A549 (cell line): ENCODE results near the gene OR10G2. TPM values are rescaled to one million over a fixed set of nuclear protein-coding genes. Genes with fewer than 3 reads are reported as not detected.

ENCODE experiments used
- ATAC-seq, 2 experiments: fragments of 200-7000 bp in 1 of 2; fragments of >200 bp in 1 of 2; cut with Nextera tagmentation in 1 of 2; cut with Tn5 transposase in 1 of 2; 3 replicates each; pipeline versions ENCODE4 v1.8.0 to v1.9.1; 2018 to 2020; ENCODE audit warnings: mild to moderate bottlenecking in 1 of 2, moderate library complexity in 1 of 2
- CTCF ChIA-PET: fragments of 300-600 bp; sonication (Branson Sonifier 250); formaldehyde crosslinking; extraction: SDS; loops from one replicate; lab custom pipeline; 2021; ENCODE audit warnings: antibody characterized with exemption, inconsistent platforms; lab: Yijun Ruan, JAX
- POLR2A ChIA-PET: fragments of 350-600 bp; formaldehyde crosslinking; extraction: SDS; loops from one replicate; lab custom pipeline; 2021; ENCODE audit warnings: antibody characterized with exemption, inconsistent platforms; lab: Yijun Ruan, JAX
- DNase-seq, 2 experiments: peaks; one replicate each; pipeline versions ENCODE4 v3.0.0 to v3.0.0-alpha.2; 2011 to 2016; ENCODE audit warnings: low read depth in 1 of 2, low spot score in 1 of 2
- FAIRE-seq: peaks from 2 replicates; lab custom pipeline; 2011; peaks lifted over from hg19 to GRCh38; lab: Jason Lieb, UNC
- H3K27ac ChIP-seq, 2 experiments: fragments of >200 bp; sonication (Bioruptor Twin); formaldehyde crosslinking; 3 replicates each; pipeline ENCODE4 v1.5.1; 2016 to 2017
- H3K4me1 ChIP-seq: fragments of >200 bp; sonication (Bioruptor Twin); formaldehyde crosslinking; 3 replicates; pipeline ENCODE4 v1.6.1; 2016
- H3K4me2 ChIP-seq: fragments of >200 bp; sonication (Bioruptor Twin); formaldehyde crosslinking; 3 replicates; pipeline ENCODE4 v1.6.1; 2016
- H3K4me3 ChIP-seq: fragments of >200 bp; sonication (Bioruptor Twin); formaldehyde crosslinking; 3 replicates; pipeline ENCODE4 v1.5.1; 2016
- H3K9me3 ChIP-seq: fragments of >200 bp; sonication (Bioruptor Twin); formaldehyde crosslinking; 3 replicates; pipeline ENCODE4 v1.6.1; 2016
- BCL3 ChIP-seq: fragments of >200 bp; sonication (Bioruptor Twin); formaldehyde crosslinking; IDR thresholded peaks from 3 replicates; pipeline ENCODE4 v1.6.1; 2016
- ELK1 ChIP-seq: fragments of 150-350 bp; IDR thresholded peaks from 2 replicates; pipeline ENCODE4 v1.6.1; 2014; ENCODE audit warnings: low read depth, mild to moderate bottlenecking, low read length
- ESRRA ChIP-seq: fragments of 150-350 bp; IDR thresholded peaks from 2 replicates; pipeline ENCODE4 v1.6.1; 2014; ENCODE audit warnings: mild to moderate bottlenecking, low read length, borderline replicate concordance
- GATA3 ChIP-seq: IDR thresholded peaks from 2 replicates; pipeline ENCODE4 v1.6.1; 2012; ENCODE audit warnings: borderline replicate concordance
- HOXA7 ChIP-seq: fragments of 250-450 bp; sonication (Bioruptor Pico); IDR thresholded peaks from 2 replicates; pipeline ENCODE4 v1.5.0; 2020; ENCODE audit warnings: mild to moderate bottlenecking, moderate library complexity
- HOXB13 ChIP-seq: fragments of 250-450 bp; sonication (Bioruptor Pico); IDR thresholded peaks from 2 replicates; pipeline ENCODE4 v1.5.0; 2020; ENCODE audit warnings: low read depth, mild to moderate bottlenecking, moderate library complexity
- HOXB5 ChIP-seq: fragments of 250-450 bp; sonication (Bioruptor Pico); IDR thresholded peaks from 2 replicates; pipeline ENCODE4 v1.5.0; 2020; ENCODE audit warnings: mild to moderate bottlenecking, moderate library complexity
- JUNB ChIP-seq: fragments of >200 bp; sonication (Bioruptor Twin); formaldehyde crosslinking; IDR thresholded peaks from 2 replicates; pipeline ENCODE4 v1.6.1; 2016
- KDM5A ChIP-seq: fragments of 200-600 bp; sonication (generic); IDR thresholded peaks from 2 replicates; pipeline ENCODE4 v1.6.1; 2016; ENCODE audit warnings: antibody characterized with exemption, mild to moderate bottlenecking
- MAFK ChIP-seq: fragments of 450-650 bp; IDR thresholded peaks from 2 replicates; pipeline ENCODE4 v1.6.1; 2014; ENCODE audit not compliant: partially characterized antibody
- MAX ChIP-seq: IDR thresholded peaks from 2 replicates; pipeline ENCODE4 v1.6.1; 2012
- PHF8 ChIP-seq: fragments of 200-600 bp; sonication (generic); IDR thresholded peaks from 2 replicates; pipeline ENCODE4 v1.6.1; 2016; ENCODE audit warnings: low read depth, mild to moderate bottlenecking, antibody characterized with exemption, moderate library complexity, borderline replicate concordance
- RFX5 ChIP-seq: fragments of 450-650 bp; IDR thresholded peaks from 2 replicates; pipeline ENCODE4 v1.7.1; 2014; ENCODE audit warnings: antibody characterized with exemption, mild to moderate bottlenecking, moderate library complexity
- TFCP2L1 ChIP-seq: fragments of 250-450 bp; sonication (Bioruptor Pico); IDR thresholded peaks from 2 replicates; pipeline ENCODE4 v1.5.0; 2021; ENCODE audit warnings: mild to moderate bottlenecking
- WGBS: methylation state at CpG from one replicate; pipeline ENCODE4 v1.1.6; 2017; ENCODE audit errors: missing lambda C conversion rate; 5-methylcytosine and 5-hydroxymethylcytosine counted together
- polyA plus RNA-seq, 4 experiments: library from polyadenylated mRNA; depleted of rRNA in 3 of 4; stranded (reverse); fragments of >200 nt; fragmentation: RNase III in 1 of 4; extraction: RNeasy Plus Mini Kit Qiagen cat#74134 plus additional on column Dnase treatment in 1 of 4; gene quantifications; 2 replicates in 3 of 4; 3 replicates in 1 of 4; pipeline ENCODE4 v1.2.3, GENCODE V29; 2011 to 2017
- TF ChIP-seq, protein P1 (sequence below): fragments of 200-600 bp; sonication (generic); IDR thresholded peaks from 2 replicates; pipeline ENCODE4 v1.6.1; 2016; ENCODE audit warnings: antibody characterized with exemption, mild to moderate bottlenecking, moderate library complexity

Gene OR10G2
- polyA plus RNA-seq, 2 of the 4 experiments (the other 2 are of a cell fraction): not detected

DNA sequence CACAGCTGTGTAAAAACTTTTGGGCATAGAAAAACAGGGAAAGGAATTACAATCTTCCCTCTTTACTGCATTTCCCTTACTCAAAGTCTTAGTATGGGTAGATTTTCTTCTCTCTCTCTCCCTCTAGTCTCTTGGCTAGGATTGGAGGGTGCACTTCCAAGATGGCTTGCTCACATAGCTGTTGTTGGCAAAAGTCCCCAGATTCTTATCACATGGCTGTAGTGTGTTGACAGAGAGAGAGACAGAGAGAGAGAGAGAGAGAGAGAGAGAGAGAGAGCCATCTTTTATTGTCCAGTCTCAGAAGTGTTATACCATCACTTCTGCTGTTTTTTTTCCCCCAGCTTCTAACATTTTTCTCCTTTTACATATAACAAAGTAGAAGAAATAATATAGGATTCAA lies 12.6 kb upstream of the OR10G2 start:
- no peaks in the 10 kb centered on the region for H3K4me1 ChIP-seq
- H3K4me2 ChIP-seq: no peak overlapping the region
- H3K9me3 ChIP-seq: no peaks in the 10 kb centered on the region
- no peak for DNase-seq
- ChIA-PET CTCF (interaction anchor here (0.6 to 1.2 kb wide), 3 partner anchors 9 to 192 kb away, joined by 3 read pairs; partner anchors contain the start of gene CHD8), POLR2A (no interaction called here)
- H3K4me3 ChIP-seq: no peak overlapping the region
- no peak overlapping the region for H3K27ac ChIP-seq
- no peak for FAIRE-seq
- TF ChIP-seq HOXB5 (CRISPR knock-in tag): no peak
- no peak for TF ChIP-seq KDM5A
- no peak for TF ChIP-seq MAX
- no peak for TF ChIP-seq RFX5
- TF ChIP-seq GATA3: no peak
- TF ChIP-seq JUNB: no peak
- TF ChIP-seq, protein P1, sequence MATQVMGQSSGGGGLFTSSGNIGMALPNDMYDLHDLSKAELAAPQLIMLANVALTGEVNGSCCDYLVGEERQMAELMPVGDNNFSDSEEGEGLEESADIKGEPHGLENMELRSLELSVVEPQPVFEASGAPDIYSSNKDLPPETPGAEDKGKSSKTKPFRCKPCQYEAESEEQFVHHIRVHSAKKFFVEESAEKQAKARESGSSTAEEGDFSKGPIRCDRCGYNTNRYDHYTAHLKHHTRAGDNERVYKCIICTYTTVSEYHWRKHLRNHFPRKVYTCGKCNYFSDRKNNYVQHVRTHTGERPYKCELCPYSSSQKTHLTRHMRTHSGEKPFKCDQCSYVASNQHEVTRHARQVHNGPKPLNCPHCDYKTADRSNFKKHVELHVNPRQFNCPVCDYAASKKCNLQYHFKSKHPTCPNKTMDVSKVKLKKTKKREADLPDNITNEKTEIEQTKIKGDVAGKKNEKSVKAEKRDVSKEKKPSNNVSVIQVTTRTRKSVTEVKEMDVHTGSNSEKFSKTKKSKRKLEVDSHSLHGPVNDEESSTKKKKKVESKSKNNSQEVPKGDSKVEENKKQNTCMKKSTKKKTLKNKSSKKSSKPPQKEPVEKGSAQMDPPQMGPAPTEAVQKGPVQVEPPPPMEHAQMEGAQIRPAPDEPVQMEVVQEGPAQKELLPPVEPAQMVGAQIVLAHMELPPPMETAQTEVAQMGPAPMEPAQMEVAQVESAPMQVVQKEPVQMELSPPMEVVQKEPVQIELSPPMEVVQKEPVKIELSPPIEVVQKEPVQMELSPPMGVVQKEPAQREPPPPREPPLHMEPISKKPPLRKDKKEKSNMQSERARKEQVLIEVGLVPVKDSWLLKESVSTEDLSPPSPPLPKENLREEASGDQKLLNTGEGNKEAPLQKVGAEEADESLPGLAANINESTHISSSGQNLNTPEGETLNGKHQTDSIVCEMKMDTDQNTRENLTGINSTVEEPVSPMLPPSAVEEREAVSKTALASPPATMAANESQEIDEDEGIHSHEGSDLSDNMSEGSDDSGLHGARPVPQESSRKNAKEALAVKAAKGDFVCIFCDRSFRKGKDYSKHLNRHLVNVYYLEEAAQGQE: no peak
- no peak for TF ChIP-seq TFCP2L1
- no peak for ATAC-seq

DNA sequence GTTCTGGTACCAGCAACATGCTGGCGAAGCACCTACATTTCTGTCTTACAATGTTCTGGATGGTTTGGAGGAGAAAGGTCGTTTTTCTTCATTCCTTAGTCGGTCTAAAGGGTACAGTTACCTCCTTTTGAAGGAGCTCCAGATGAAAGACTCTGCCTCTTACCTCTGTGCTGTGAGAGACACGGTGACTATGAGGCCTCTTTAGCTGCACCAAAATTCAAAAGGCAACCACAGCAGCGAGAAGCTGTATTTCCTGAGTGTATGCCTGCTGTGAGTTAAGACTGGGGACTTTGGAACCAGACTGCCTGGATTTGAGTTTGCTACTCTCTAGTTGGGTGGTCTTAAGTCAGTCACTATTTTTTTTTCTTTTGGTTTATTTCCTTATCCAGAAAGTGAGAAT lies 8.7 kb upstream of the OR10G2 start:
- POLR2A ChIA-PET: no interaction called here
- no peak for FAIRE-seq
- no peaks in the 10 kb centered on the region for H3K9me3 ChIP-seq
- no peaks in the 10 kb centered on the region for H3K4me1 ChIP-seq
- no peak for ATAC-seq
- DNase-seq: no peak
- 20% methylated on average over 5 of the region's 5 CpGs for WGBS
- TF ChIP-seq HOXB13 (CRISPR knock-in tag): no peak
- TF ChIP-seq MAFK: no peak
- TF ChIP-seq PHF8: no peak
- TF ChIP-seq ELK1: no peak
- TF ChIP-seq, protein P1: no peak
- TF ChIP-seq ESRRA: no peak
- no peak for TF ChIP-seq HOXA7 (CRISPR knock-in tag)
- TF ChIP-seq BCL3: no peak
- no peak for TF ChIP-seq HOXB5 (CRISPR knock-in tag)
- H3K4me3 ChIP-seq: no peak overlapping the region
- H3K4me2 ChIP-seq: no peak overlapping the region
- CTCF ChIA-PET: interaction anchor here (1.2 kb wide), 1 partner anchor 91 kb away, joined by 4 read pairs; no protein-coding TSS in a partner anchor
- H3K27ac ChIP-seq: no peak overlapping the region
